Measurements from ENCODE around the gene MED16.

MED16 gene

DNA sequence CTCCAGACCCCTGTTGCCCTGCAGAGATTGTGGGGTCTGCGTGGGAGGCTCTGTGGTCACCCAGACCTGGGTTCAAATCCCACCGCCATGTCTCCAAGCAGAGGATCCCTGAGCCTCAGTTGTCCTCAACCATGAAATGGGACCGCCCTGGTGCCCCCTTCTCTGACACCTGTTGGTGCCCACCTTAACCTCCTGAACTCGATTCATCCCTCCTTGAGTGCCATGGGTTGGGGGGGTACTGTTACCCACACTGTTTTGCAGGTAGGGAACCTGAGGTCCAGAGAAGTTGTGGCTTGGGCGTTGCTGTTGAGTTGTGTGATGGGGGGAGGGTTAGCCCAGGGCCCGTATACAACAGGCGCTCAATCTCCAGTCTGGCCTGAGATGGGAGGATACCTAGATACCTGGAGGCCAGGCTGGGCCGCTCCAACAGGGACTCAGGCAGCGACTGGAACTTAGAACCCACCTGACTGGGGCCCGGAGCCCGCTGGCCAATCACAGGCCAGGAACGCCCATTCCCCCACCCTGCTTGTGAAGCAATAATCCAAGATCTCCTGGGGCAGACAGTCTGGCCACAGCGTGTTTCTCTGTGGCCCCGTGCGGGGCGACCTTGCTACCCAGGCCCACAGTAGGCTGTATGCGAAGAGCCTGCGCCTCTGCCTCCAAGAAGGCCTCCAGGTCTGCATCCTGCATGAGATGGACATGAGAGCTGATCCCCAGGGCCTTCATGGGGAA, 35.6 kb upstream of the MED16 start:
- no peak for DNase-seq (ENCODE audit: low read depth in 2 of 2)

DNA sequence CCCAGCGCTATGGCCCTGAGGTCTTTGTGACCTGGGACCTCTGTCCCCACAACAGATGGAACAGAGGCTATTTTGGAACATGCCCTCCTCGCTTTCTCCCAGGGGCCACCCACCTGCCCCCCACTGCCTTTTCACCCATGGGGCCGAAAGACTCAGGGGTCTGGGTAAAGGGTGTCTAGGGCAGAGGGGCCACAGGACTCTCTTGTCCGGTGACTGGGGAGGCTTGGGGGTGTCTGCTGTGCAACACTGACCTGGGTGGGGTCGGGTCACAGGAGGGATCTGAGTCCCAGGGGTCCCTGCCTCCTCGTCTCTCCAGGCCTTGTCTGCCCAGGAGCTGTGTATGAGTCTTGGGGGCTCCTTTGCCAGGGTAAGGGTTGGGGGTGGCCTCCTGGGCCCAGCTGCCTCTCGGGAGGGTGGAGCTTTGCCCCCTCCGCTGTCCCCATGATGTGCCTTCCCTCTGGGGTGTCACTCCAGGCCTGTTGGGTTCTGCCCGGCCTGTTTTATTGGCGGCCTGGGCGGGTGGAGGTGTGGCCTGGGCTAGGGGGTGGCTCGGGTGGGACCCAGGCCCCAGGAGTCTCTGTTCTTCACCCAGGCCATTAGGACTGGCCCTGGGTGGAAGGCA, 34.9 kb upstream of the MED16 start:
- DNase-seq (ENCODE audit: low read depth in 2 of 2) = no peak

DNA sequence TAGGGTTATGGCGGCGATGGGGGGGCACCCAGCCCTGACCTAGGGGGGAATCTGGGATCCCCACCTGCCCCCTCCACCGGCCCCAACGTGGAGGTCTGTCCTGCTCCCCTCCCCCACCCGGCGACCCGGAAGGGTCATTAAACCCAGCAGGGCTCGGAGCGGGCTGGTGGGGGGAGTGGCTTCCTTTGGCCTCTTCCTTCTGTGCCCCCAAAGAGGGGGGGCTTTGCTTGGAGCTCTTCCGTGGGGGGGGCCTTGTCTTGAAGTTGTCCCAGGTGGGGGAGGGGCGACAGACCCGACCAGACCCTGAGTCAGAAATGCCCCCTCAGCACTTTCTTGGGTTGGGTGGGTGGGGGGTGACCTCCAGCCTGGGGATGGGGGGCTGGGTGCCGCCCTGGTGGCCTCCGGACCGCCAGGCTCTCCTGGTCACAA, 34.4 kb upstream of the MED16 start:
- no peak for DNase-seq (ENCODE audit: low read depth in 2 of 2)

DNA sequence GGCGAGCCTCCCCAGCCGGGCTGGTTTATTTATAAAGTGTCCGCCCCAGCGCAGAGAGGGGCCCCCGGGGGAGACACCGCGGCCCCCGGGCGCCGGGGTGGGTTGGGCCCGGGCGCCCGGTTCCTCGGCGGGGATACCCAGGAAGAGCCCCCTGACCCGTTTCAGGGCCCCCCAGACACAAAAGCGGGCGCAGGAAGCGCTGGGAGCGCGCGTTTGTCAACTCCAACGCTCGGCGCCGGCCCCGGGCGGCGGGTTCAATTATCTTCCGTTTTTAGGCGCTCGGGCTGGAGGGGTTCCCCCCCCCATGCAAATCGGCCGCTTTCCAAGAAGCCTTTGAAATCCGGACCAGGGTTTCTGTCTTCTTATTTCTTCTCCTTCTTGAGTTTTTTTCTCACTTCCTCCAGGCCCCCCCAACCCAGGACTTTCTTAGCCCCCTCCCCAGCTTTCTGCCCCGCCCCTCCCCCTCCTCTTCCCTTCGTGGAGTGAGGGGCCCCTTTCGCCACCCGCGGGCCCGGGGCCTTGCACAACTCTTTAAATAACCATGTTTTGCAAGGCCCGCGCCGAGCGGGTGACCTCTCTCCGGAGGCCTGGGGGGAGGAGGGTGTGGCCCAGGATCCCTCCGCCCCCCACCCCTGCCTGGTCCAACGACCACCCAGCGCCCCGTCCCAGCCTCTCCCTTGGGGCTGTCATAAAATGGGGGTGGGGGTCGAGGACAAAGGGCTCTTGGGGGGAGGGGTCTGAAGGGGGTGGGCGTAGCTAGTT, 33.8 kb upstream of the MED16 start:
- no peak for DNase-seq (ENCODE audit: low read depth in 2 of 2)

DNA sequence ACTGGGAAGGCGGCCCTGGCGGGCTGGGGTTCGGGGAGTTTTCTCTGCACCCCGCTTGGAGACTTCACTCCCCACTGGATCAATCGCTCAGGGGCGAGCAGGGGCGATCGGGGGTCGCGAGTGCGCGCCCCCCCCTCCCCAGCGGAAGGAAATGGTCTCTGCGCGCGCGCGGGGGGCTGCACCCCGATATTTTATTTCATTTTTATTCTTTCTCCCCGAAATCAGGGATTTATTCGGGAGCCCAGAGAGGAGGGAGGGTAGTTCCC, 33.3 kb upstream of the MED16 start:
- DNase-seq (ENCODE audit: low read depth in 2 of 2) = no peak

DNA sequence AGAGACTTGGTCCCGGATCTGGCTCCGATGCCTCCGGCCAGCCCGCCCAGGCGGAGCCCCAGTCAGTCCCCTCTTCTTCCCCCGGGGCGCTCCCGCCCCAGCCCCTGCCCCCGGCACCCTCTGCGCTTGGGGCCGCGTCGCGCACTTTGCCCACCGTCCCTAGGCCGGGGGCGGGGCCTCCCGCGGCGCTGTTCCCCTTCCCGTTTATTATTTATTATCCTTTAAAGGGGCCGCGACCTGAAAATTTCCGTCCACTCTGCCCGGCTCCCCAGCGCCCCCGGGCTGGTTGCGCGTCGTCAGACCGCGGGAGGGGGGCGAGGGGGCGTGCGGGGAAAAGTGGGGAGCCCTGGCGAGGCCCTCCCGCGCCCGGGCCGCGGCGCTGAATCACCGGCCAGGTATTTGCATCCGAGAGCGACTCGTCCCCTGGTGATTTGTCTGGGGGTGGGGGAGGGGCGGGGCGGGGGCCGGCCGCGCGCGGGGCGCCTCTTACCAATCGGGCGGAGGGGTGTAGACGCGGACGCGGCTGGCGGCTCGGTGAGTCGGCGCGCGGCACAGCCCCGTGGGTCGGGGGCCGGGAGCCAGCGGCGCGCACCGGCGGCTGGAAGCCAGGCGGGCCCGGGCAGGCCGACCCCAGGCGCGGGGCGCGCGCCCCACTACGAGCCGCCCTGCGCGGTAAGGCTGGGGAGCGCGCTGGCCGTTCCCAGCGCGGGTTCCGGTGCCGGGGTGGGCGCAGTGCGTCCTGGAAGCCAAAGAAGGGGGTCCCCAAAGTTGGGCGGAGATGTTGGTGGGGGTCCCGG, 32.7 kb upstream of the MED16 start, which contains the start of gene ARID3A:
ARID3A (plus strand) TSS at position 510 of the 797 bp plus-strand sequence. CDS start 3,494 bp downstream, outside the sequence.
- peak in 1 of 2 donors; percentile 73 for DNase-seq (ENCODE audit: low read depth in 2 of 2)

DNA sequence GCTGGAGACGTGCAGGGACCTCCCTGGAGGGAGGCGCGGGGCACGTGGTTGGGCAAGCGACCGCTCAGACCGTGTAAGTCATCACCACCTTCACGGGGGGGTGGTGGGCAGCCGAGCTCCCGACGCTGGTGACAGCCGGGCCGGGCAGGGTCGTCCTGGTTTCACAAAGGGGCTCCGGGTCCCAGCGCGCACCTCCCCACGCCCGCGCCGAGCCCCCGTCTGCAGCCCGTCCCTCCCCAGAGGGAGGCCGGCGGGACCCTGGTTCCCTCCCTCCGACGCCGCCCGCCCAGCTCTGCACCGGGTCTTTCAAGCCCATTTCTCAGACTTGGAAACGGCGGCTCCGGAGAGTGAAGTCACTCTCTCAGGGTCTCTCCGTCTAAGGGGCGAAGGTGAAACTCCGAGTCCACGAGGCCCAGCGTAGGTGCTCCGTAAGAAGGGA, 32.1 kb upstream of the MED16 start:
- DNase-seq (ENCODE audit: low read depth in 2 of 2) = no peak

DNA sequence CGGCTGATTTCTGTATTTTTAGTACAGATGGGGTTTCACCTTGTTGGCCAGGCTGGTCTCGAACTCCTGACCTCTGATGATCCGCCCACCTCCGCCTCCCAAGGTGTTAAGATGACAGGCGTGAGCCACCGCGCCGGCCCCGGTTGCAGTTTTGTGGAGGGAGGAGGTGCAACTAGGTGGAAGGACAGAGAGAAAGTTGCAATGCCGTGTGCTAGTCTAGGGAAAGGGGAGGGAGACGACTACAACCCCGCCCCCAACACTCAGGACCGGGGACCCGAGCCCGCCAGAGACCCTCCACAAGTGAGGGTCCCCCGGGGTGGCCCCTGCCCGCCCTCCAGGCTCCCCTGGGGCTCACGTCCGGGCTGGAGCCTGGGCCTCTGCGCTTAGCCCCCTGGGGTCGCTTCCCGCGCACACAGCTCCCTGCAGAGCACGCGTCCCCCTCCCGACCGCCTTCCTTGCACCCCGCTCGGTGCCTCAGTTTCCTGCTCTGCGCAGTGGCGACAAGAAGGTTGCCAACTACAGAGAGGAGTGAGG, 31.6 kb upstream of the MED16 start:
- DNase-seq (ENCODE audit: low read depth in 2 of 2) = no peak

DNA sequence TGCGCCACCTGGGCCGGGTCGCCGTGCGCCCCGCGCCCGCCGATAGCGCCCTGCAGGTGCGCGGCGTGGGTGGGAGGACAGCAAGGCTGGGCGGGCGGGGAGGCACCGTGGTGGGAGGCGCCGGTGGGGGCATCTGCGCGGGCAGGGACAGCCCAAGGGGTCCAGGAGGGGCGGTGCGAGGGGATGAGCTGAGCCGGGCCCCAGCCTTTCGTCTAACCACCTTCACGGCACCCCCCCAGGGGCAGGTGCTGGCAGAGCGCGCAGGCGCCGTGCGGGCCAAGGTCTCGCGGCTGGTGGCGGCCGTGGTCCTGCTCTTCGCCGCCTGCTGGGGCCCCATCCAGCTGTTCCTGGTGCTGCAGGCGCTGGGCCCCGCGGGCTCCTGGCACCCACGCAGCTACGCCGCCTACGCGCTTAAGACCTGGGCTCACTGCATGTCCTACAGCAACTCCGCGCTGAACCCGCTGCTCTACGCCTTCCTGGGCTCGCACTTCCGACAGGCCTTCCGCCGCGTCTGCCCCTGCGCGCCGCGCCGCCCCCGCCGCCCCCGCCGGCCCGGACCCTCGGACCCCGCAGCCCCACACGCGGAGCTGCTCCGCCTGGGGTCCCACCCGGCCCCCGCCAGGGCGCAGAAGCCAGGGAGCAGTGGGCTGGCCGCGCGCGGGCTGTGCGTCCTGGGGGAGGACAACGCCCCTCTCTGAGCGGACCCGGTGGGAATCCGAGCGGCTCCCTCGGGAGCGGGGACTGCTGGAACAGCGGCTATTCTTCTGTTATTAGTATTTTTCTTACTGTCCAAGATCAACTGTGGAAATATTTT, 27.3 kb upstream of the MED16 start:
- DNase-seq (ENCODE audit: low read depth in 2 of 2) = peak in 1 of 2 donors; percentile 65

DNA sequence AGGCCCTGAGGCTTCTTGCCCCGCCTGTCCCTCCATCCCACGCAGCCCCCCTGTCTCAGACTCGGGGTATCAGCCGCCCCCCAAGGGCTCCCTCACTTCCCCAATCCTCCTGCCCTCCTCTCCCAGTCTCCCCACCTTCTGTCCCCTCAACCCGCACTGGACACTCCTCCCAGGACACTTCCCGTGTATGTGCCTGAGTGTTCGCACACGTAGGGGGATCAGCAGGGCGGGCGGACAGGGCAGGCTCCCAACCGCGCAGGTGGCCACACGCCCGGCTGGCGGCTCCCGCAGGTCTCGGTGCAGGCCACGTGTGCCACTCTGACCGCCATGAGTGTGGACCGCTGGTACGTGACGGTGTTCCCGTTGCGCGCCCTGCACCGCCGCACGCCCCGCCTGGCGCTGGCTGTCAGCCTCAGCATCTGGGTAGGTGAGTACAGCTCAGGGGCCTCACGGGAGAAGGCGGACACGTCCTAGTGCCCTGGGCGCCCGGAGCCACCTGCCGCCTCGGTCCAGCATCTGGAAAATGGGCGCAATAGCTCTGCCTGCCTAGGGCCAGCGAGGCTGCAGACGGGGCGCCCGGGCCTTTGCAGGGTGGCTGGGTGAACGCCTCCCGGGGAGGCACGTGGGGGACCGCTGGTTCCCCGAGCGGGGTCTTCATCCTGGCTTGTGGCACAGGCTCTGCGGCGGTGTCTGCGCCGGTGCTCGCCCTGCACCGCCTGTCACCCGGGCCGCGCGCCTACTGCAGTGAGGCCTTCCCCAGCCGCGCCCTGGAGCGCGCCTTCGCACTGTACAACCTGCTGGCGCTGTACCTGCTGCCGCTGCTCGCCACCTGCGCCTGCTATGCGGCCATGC, 26.4 kb upstream of the MED16 start:
- DNase-seq (ENCODE audit: low read depth in 2 of 2) = no peak

DNA sequence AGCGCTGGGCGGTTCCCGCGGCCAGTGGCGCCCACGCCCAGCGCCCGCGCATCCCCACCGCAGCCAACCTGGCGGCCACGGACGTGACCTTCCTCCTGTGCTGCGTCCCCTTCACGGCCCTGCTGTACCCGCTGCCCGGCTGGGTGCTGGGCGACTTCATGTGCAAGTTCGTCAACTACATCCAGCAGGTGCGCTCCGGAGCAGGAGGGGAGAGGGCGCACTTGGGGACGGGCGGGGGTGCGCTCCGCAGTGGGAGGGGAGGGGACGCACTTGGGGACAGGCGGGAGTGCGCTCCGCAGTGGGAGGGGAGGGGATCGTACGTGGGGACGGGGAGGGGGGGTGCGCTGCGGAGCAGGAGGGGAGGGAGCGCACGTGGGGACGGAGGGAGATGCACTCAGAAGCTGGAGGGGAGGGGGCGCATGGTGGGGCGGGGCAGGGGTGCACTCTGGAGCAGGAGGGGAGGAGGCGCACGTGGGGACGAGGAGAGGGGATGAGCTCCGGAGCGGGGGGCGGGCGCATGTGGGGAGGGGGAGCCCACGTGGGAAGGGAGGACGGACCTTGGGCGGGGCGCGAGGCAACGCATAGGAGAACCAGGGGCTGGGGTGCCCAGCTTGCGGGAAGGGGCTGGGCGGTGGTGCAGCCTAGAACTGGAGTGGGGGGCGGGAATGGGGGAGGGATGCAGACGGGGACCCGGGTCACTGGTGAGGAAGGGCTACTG, 25.7 kb upstream of the MED16 start:
- no peak for DNase-seq (ENCODE audit: low read depth in 2 of 2)

DNA sequence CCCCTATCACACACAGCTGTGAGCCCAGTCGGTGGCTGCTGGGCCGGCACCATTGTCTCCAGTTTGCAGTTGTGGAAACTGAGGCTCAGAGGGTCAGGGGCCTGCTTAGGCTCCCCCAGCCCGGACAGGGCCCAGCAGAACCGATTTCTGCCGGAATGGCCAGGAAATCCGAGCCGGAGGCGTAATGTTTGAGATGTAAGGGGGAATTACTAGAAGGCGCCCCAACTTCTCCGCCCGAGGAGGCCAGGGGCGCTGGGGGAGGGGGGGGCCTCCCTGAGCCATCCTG, 25.1 kb upstream of the MED16 start:
- DNase-seq (ENCODE audit: low read depth in 2 of 2) = no peak

DNA sequence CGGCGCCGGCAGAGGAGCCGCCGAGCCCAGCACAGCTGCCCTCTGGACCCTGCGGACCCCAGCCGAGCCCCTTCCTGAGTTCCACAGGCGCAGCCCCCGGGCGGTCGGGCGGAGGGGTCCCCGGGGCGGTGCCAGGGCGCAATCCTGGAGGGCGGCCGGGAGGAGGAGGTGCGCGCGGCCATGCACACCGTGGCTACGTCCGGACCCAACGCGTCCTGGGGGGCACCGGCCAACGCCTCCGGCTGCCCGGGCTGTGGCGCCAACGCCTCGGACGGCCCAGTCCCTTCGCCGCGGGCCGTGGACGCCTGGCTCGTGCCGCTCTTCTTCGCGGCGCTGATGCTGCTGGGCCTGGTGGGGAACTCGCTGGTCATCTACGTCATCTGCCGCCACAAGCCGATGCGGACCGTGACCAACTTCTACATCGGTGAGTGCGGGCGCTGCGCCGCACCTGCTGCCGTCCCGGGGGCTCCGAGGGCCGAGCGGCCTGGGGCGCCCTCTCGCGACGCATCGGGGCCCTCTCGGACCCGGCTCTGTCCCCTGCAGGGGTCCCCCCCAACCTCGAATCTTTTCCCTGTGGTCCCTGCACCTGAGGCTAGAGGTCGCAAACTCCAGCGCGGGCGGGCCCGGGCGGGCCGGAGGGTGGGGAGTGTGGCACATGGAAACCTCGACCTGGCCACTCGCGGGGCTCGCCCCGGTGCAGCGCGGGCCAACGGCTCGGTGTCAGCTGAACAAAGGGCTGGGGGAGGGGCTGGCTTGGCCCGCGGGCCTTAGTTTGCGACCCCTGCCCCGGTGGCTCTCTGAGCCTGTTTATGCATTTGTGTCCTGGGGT, 24.6 kb upstream of the MED16 start, which contains the start of gene KISS1R:
KISS1R (plus strand) TSS at position 11 of the 829 bp plus-strand sequence; CDS start at position 181, 170 bp downstream.
- DNase-seq (ENCODE audit: low read depth in 2 of 2) = no peak

DNA sequence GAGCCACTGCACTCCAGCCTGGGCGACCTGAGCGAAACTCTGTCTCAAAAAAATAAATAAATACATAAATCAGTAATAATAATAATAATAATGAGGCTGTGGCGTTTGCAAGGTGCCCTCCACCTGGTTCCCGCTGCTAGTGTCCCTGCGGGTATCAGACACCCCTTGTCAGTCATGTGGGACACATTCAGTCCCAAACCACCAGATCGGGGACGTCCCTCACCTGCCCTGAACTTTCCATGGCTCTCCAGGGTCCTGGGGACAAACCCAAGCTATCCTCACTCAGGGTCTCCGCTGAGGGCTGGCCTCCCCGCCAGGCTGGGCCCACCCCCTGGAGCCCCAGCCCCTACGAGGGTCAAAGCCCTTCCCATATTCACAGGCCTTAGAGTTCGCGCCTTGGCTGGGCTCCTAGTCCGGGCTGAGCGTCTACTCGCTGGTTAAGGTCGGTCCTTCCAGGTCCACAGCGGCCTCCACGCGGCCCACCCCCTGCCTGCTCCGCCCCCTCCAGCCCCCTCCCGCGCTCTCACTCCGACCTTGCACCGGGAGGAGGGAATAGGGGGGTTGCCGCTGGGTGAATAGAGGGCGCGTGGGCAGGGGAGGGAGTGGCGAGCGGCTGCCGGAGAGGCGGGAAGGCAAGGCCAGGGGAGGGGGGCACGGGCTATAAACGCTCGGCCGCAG, 23.8 kb upstream of the MED16 start:
- no peak for DNase-seq (ENCODE audit: low read depth in 2 of 2)

DNA sequence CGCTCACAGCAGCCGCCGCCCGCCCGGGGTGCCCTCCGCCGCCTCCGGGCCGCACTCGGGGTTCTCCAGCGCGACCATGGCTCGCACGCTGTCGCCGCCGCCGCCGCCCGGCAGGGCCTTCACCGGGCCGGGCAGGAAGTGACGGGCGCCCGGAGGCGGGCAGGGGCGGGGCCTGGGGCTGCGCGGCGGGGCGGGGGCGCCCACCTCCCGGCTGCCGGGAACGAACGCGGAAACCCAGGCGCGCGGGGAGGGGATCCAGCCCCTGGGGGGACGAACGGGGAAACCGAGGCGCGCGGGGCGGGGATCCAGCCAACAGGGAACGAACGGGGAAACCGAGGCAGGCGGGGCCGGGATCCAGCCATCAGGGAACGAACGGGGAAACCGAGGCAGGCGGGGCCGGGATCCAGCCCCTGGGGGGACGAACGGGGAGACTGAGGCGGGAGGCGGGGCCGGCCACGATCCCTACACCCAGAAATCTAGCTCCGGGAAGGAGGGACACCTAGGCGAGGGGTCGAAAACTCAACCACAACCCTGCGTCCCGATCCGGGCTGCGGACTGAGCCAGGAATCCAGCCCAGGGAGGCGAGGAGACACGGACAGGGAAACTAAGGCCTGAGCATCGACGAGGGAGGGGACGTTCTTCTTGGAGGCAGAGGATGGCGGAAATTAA, 20.2 kb upstream of the MED16 start, which contains the start of gene R3HDM4:
R3HDM4 (minus strand) TSS at position 140 of the 669 bp plus-strand sequence; CDS start at position 78, 62 bp downstream.
- peak in 1 of 2 donors; percentile 82 for DNase-seq (ENCODE audit: low read depth in 2 of 2)

DNA sequence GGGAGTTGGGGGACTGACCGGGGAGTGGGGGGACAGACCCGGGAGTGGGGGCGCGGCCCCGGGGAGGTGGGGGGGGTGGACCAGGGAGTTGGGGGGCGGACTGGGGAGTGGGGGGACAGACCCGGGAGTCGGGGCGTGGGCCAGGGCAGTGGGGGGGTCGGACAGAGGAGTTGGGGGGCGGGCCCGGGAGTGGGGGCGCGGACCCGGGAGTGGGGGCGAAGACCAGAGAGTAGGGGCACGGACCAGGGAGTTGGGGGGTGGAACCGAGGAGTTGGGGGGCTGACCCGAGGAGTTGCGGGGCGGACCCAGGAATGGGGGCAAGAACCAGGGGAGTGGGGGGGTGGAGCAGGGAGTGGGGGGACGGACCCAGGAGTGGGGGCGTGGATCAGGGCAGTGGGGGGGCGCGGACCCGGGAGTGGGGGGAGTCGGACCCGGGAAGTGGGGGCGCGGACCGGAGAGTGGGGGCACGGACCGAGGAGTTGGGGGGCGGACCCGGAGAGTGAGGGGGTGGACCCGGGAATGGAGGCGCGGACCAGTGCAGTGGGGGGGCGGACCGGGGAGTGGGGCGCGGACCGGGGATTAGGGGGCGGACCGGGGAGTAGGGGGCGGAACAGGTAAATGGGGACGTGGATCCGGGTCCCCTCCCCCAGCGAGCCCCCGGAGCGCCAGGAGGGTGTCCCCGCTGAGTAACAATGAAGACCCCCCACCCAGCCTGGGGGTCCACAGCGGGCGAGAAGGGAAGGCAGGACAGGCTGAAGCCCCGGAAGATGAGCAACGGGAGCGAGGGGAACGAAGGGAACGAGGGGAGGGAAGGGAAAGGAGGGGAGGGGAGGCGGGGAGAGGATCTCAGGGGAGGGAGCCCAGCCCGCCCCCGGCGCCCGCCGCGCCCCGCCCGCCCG, 19.4 kb upstream of the MED16 start:
- DNase-seq (ENCODE audit: low read depth in 2 of 2) = no peak
